ENCODE measurements around the gene YPEL3. TPM values are rescaled to one million over a fixed set of nuclear protein-coding genes. Genes with fewer than 3 reads are reported as not detected.
"Not testable (repeated sequence)": the region's sequence is repeated elsewhere in the genome, so short reads cannot be mapped to it uniquely, and the experiment has no call there.

YPEL3 gene
- total RNA-seq, 1 donor from 2014 or later = 45.7 TPM

DNA sequence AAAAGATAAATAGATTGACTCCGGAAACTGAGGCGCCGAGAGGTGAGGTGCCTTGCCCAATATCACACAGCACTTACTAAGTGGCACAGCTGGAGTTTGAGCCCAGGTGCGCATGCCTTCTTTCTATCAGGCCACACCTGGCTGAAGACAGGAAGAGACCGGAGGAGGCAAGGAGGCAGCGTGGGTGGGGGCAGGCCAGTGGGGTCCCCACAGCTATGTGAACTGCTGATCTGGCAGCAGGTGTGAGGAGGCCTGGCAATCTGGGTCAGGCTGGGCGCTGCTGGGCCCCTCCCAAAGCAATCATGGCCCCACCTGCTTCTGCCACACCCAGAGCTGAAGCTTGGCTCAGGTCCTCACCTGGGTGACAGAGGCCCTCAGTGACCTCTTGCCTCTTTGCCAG is 19.2 kb upstream of the YPEL3 start:
- Mint-ChIP-seq H3K4me1 (ENCODE audit: low read depth) (no peaks in the 10 kb centered on the region), H3K27me3 (no peaks in the 10 kb centered on the region), H3K4me3 (ENCODE audit: low read depth) (no peak overlapping the region), H3K36me3 (ENCODE audit: insufficient read depth) (peaks cover 17% of the 10 kb centered on the region), H3K27ac (no peak overlapping the region), H3K9me3 (ENCODE audit: low read depth) (no peaks in the 10 kb centered on the region)
- TF ChIP-seq, protein P1, sequence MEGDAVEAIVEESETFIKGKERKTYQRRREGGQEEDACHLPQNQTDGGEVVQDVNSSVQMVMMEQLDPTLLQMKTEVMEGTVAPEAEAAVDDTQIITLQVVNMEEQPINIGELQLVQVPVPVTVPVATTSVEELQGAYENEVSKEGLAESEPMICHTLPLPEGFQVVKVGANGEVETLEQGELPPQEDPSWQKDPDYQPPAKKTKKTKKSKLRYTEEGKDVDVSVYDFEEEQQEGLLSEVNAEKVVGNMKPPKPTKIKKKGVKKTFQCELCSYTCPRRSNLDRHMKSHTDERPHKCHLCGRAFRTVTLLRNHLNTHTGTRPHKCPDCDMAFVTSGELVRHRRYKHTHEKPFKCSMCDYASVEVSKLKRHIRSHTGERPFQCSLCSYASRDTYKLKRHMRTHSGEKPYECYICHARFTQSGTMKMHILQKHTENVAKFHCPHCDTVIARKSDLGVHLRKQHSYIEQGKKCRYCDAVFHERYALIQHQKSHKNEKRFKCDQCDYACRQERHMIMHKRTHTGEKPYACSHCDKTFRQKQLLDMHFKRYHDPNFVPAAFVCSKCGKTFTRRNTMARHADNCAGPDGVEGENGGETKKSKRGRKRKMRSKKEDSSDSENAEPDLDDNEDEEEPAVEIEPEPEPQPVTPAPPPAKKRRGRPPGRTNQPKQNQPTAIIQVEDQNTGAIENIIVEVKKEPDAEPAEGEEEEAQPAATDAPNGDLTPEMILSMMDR (IDR thresholded peaks at IDR 0.05; ENCODE audit: unreplicated experiment) = no peak
- DNase-seq (ENCODE audit: low spot score, unreplicated experiment) = no peak

GRCh38 chr16:30114833-30115232 is 18.8 kb upstream of the YPEL3 start:
- H3K27ac Mint-ChIP-seq; DNase-seq (ENCODE audit: low spot score, unreplicated experiment); H3K27me3 Mint-ChIP-seq; H3K4me1 Mint-ChIP-seq (ENCODE audit: low read depth); H3K4me3 Mint-ChIP-seq (ENCODE audit: low read depth); H3K9me3 Mint-ChIP-seq (ENCODE audit: low read depth): not testable (repeated sequence)
- H3K36me3 Mint-ChIP-seq (ENCODE audit: insufficient read depth) = peaks cover 16% of the 10 kb centered on the region

- TF ChIP-seq, protein P1 (IDR thresholded peaks at IDR 0.05; ENCODE audit: unreplicated experiment) = no peak
- H3K4me1 Mint-ChIP-seq (ENCODE audit: low read depth) = no peaks in the 10 kb centered on the region
- no peak overlapping the region for H3K27ac Mint-ChIP-seq
- DNase-seq (ENCODE audit: low spot score, unreplicated experiment) = no peak
- no peaks in the 10 kb centered on the region for H3K27me3 Mint-ChIP-seq
- no peaks in the 10 kb centered on the region for H3K9me3 Mint-ChIP-seq (ENCODE audit: low read depth)
- H3K36me3 Mint-ChIP-seq (ENCODE audit: insufficient read depth) = peaks cover 15% of the 10 kb centered on the region
- no peak overlapping the region for H3K4me3 Mint-ChIP-seq (ENCODE audit: low read depth)
Observed at GRCh38 chr16:30114411-30114810, 18.4 kb upstream of the YPEL3 start.

DNA sequence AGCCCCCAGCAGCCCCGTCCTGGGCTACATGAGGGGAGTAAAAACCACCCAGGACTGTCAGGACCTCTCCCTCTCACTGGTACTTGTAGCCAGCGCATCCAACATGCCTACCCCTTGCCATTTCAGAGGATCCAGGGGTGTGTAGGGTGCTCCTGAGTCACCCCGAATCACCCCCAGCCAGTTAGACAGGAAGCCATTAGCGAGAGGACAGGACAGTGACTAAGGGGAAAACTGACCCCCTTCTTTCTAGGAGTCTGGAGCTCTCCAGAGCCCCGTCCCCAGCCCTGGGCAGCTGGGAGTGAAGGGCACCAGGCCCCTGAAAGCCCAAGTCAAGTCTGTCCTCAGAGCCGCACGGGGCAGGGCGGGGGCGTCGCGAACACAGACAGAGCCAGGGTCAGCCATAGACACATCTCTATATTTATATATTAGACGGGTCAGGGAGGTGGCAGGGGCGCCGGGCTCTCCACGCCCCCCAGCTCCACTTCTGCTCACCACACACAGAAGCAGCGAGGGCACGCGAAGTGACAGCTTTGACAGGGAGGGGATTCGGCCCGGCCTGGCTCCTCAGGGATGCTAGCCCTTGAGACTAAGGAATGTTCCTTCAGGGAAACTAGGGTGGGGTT is 17.8 kb upstream of the YPEL3 start:
- H3K36me3 Mint-ChIP-seq (ENCODE audit: insufficient read depth) = peaks cover 12% of the 10 kb centered on the region
- DNase-seq (ENCODE audit: low spot score, unreplicated experiment) = no peak
- no peak overlapping the region for H3K27ac Mint-ChIP-seq
- no peak overlapping the region for H3K4me3 Mint-ChIP-seq (ENCODE audit: low read depth)
- H3K27me3 Mint-ChIP-seq = no peaks in the 10 kb centered on the region
- H3K4me1 Mint-ChIP-seq (ENCODE audit: low read depth) = no peaks in the 10 kb centered on the region
- TF ChIP-seq, protein P1 (IDR thresholded peaks at IDR 0.05; ENCODE audit: unreplicated experiment) = no peak
- H3K9me3 Mint-ChIP-seq (ENCODE audit: low read depth) = no peaks in the 10 kb centered on the region

- no peaks in the 10 kb centered on the region for H3K4me1 Mint-ChIP-seq (ENCODE audit: low read depth)
- DNase-seq (ENCODE audit: low spot score, unreplicated experiment) = no peak
- no peak within 1 kb of the TSS for H3K27ac Mint-ChIP-seq
- H3K27me3 Mint-ChIP-seq = no peaks in the 10 kb centered on the region
- no peaks in the 10 kb centered on the region for H3K9me3 Mint-ChIP-seq (ENCODE audit: low read depth)
- H3K36me3 Mint-ChIP-seq (ENCODE audit: insufficient read depth) = peaks cover 12% of the 10 kb centered on the region
- no peak within 1 kb of the TSS for H3K4me3 Mint-ChIP-seq (ENCODE audit: low read depth)
- TF ChIP-seq, protein P1 (IDR thresholded peaks at IDR 0.05; ENCODE audit: unreplicated experiment) = no peak
Observed at GRCh38 chr16:30113031-30113710, 17.2 kb upstream of the YPEL3 start, which contains the start of gene GDPD3. Gene GDPD3, minus strand, starts transcription at chr16:30113537. Its CDS starts 59 bp downstream, at chr16:30113478.

Data from progenitor cell of endocrine pancreas (in vitro differentiated cells).